Loucy (cell line): ENCODE data around the gene VWA5B1.

Source experiments
- H2AFZ ChIP-seq: fragments of 200-600 bp; sonication (generic); 2 replicates; pipeline ENCODE4 v1.6.0; 2016; ENCODE audit warnings: antibody characterized with exemption, mild to moderate bottlenecking, low read length, moderate library complexity
- H3F3A ChIP-seq: fragments of 200-600 bp; 2 replicates; pipeline ENCODE4 v1.6.0; 2016; ENCODE audit warnings: antibody characterized with exemption, low read depth, mild to moderate bottlenecking
- H3K27me3 ChIP-seq: fragments of 200-600 bp; sonication (generic); 2 replicates; pipeline ENCODE4 v1.6.1; 2014; ENCODE audit warnings: low read length, mild to moderate bottlenecking; ENCODE audit not compliant: insufficient read depth, poor library complexity, severe bottlenecking
- H3K36me3 ChIP-seq: fragments of 200-600 bp; sonication (generic); 2 replicates; pipeline ENCODE4 v1.6.1; 2016; ENCODE audit warnings: low read length; ENCODE audit not compliant: insufficient read depth
- H3K4me1 ChIP-seq: fragments of 200-600 bp; sonication (generic); 2 replicates; pipeline ENCODE4 v1.5.1; 2014; ENCODE audit warnings: low read length, mild to moderate bottlenecking; ENCODE audit not compliant: insufficient read depth, poor library complexity, severe bottlenecking
- H3K4me2 ChIP-seq: fragments of 200-600 bp; sonication (generic); 2 replicates; pipeline ENCODE4 v1.6.0; 2014; ENCODE audit warnings: antibody characterized with exemption, low read length, low read depth, mild to moderate bottlenecking; ENCODE audit not compliant: poor library complexity, severe bottlenecking
- H3K4me3 ChIP-seq: fragments of 200-600 bp; sonication (generic); 2 replicates; pipeline ENCODE4 v1.5.1; 2014; ENCODE audit warnings: low read length, mild to moderate bottlenecking, mixed read lengths; ENCODE audit not compliant: poor library complexity, severe bottlenecking
- H3K79me2 ChIP-seq: fragments of 200-600 bp; sonication (generic); 2 replicates; pipeline ENCODE4 v1.6.1; 2014; ENCODE audit warnings: low read length; ENCODE audit not compliant: insufficient read depth
- H3K9ac ChIP-seq: fragments of 200-600 bp; sonication (generic); 2 replicates; pipeline ENCODE4 v1.6.0; 2014; ENCODE audit warnings: mild to moderate bottlenecking, low read depth, low read length, moderate library complexity; ENCODE audit not compliant: poor library complexity, severe bottlenecking
- H3K9me2 ChIP-seq: fragments of 200-600 bp; sonication (generic); replicated peaks from 2 replicates; pipeline ENCODE4 v1.6.1; 2016; ENCODE audit warnings: low read depth, low read length, mixed read lengths
- H3K9me3 ChIP-seq: fragments of 200-600 bp; sonication (generic); 2 replicates; pipeline ENCODE4 v1.6.1; 2014; ENCODE audit warnings: mild to moderate bottlenecking, antibody characterized with exemption, low read length, low read depth; ENCODE audit not compliant: insufficient read depth
- H4K20me1 ChIP-seq: fragments of 200-600 bp; sonication (generic); 2 replicates; pipeline ENCODE4 v1.6.0; 2014; ENCODE audit warnings: antibody characterized with exemption, low read length, mild to moderate bottlenecking; ENCODE audit not compliant: insufficient read depth, poor library complexity, severe bottlenecking
- CTCF ChIP-seq: fragments of 200-600 bp; sonication (generic); conservative IDR thresholded peaks from 2 replicates; pipeline ENCODE4 v1.5.1; 2014; ENCODE audit warnings: mild to moderate bottlenecking, antibody characterized with exemption, low read length
- EZH2phosphoT487 ChIP-seq: fragments of 200-600 bp; IDR thresholded peaks from 2 replicates; pipeline ENCODE4 v1.6.1; 2018; ENCODE audit warnings: antibody characterized with exemption, mild to moderate bottlenecking, moderate library complexity, borderline replicate concordance

The VWA5B1 gene

GRCh38 chr1:20336105-20336605 lies 45.5 kb downstream of the VWA5B1 start:
- Histone ChIP-seq H3K9me2 (no peaks in the 10 kb centered on the region), H3K9ac (no peak overlapping the region), H3K79me2 (no peaks in the 10 kb centered on the region), H3K36me3 (no peaks in the 10 kb centered on the region), H3K4me2 (no peak overlapping the region), H3K9me3 (no peaks in the 10 kb centered on the region), H3F3A (no peaks in the 10 kb centered on the region), H4K20me1 (no peaks in the 10 kb centered on the region), H3K4me3 (no peak overlapping the region), H3K4me1 (no peaks in the 10 kb centered on the region), H3K27me3 (no peaks in the 10 kb centered on the region), H2AFZ (no peak overlapping the region)
- TF ChIP-seq CTCF (no peak), EZH2phosphoT487 (no peak)

GRCh38 chr1:20337581-20337980 lies 46.9 kb downstream of the VWA5B1 start:
- H2AFZ ChIP-seq: no peak overlapping the region
- no peak overlapping the region for H3K9ac ChIP-seq
- no peaks in the 10 kb centered on the region for H3K9me2 ChIP-seq
- H3K9me3 ChIP-seq: no peaks in the 10 kb centered on the region
- TF ChIP-seq EZH2phosphoT487 (no peak), CTCF (no peak)
- no peaks in the 10 kb centered on the region for H3F3A ChIP-seq
- H3K36me3 ChIP-seq: no peaks in the 10 kb centered on the region
- no peak overlapping the region for H3K4me2 ChIP-seq
- H3K27me3 ChIP-seq: no peaks in the 10 kb centered on the region
- no peaks in the 10 kb centered on the region for H3K79me2 ChIP-seq
- H3K4me1 ChIP-seq: no peaks in the 10 kb centered on the region
- H4K20me1 ChIP-seq: no peaks in the 10 kb centered on the region
- H3K4me3 ChIP-seq: no peak overlapping the region

- Histone ChIP-seq H3K79me2 (no peaks in the 10 kb centered on the region), H3K36me3 (no peaks in the 10 kb centered on the region), H3F3A (no peaks in the 10 kb centered on the region), H3K9ac (no peak overlapping the region), H3K9me2 (no peaks in the 10 kb centered on the region), H3K9me3 (no peaks in the 10 kb centered on the region), H2AFZ (no peak overlapping the region), H3K27me3 (no peaks in the 10 kb centered on the region), H3K4me3 (no peak overlapping the region), H4K20me1 (no peaks in the 10 kb centered on the region), H3K4me1 (no peaks in the 10 kb centered on the region), H3K4me2 (no peak overlapping the region)
- TF ChIP-seq CTCF (no peak), EZH2phosphoT487 (no peak)
Observed at GRCh38 chr1:20339811-20340457, 49.3 kb downstream of the VWA5B1 start.
